ENCODE data around the gene DNAH2. TPM values are rescaled to one million over a fixed set of nuclear protein-coding genes. Genes with fewer than 3 reads are reported as not detected.

DNAH2 gene
- total RNA-seq, 1 experiment from 2014 or later, result 0.13 TPM

DNA sequence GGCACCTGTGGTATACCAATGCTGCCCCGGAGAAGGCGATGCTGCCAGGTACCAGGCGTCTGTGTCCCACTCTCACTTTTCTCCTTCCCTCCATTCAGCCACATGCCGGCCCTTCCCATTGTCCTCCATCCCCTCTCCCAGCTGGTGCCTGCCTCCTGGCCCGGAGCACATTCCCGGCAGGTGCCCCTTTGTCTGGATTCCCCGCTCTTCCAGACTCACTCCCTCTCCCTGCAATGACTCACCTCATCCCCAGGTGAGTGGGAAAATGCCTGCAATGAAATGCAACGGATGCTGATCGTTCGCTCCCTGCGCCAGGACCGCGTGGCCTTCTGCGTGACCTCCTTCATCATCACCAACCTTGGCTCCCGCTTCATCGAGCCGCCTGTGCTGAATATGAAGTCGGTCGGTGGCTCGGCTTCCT, 106.0 kb downstream of the DNAH2 start:
- no peaks in the 10 kb centered on the region for H3K36me3 ChIP-seq (ENCODE audit: control insufficient read depth, insufficient read depth, low read length)
- no peaks in the 10 kb centered on the region for H3K27me3 ChIP-seq (ENCODE audit: control insufficient read depth, insufficient read depth, low read length)
- TF ChIP-seq, protein P1, sequence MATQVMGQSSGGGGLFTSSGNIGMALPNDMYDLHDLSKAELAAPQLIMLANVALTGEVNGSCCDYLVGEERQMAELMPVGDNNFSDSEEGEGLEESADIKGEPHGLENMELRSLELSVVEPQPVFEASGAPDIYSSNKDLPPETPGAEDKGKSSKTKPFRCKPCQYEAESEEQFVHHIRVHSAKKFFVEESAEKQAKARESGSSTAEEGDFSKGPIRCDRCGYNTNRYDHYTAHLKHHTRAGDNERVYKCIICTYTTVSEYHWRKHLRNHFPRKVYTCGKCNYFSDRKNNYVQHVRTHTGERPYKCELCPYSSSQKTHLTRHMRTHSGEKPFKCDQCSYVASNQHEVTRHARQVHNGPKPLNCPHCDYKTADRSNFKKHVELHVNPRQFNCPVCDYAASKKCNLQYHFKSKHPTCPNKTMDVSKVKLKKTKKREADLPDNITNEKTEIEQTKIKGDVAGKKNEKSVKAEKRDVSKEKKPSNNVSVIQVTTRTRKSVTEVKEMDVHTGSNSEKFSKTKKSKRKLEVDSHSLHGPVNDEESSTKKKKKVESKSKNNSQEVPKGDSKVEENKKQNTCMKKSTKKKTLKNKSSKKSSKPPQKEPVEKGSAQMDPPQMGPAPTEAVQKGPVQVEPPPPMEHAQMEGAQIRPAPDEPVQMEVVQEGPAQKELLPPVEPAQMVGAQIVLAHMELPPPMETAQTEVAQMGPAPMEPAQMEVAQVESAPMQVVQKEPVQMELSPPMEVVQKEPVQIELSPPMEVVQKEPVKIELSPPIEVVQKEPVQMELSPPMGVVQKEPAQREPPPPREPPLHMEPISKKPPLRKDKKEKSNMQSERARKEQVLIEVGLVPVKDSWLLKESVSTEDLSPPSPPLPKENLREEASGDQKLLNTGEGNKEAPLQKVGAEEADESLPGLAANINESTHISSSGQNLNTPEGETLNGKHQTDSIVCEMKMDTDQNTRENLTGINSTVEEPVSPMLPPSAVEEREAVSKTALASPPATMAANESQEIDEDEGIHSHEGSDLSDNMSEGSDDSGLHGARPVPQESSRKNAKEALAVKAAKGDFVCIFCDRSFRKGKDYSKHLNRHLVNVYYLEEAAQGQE (IDR thresholded peaks at IDR 0.05; ENCODE audit: insufficient read depth in 1 of 2, low read depth in 2 of 2, low read length in 1 of 2), result no peak
- ChIA-PET CTCF (no interaction called here), POLR2A (no interaction called here)
- intact Hi-C loops (cut with micrococcal nuclease; ENCODE audit: unreplicated experiment) (no loop called here), in situ Hi-C loops (cut with HindIII; ENCODE audit: low pct_unique_long_range_greater_than_20kb, low sequenced_read_pairs) (no loop called here)
- H3K4me3 ChIP-seq (ENCODE audit: low read depth in 2 of 2, low read length in 2 of 2), result no peak overlapping the region
- no peaks in the 10 kb centered on the region for H3K4me1 ChIP-seq (ENCODE audit: control insufficient read depth, insufficient read depth, low read length)
- DNase-seq (ENCODE audit: low read depth, low spot score) (no peak), ATAC-seq (no peak)
- H3K9me3 ChIP-seq (ENCODE audit: control insufficient read depth, insufficient read depth, low read depth, low read length), result no peaks in the 10 kb centered on the region
- no peak overlapping the region for H3K27ac ChIP-seq (ENCODE audit: low read length)
- no TSS peak for BruUV-seq (replicated peaks)

DNA sequence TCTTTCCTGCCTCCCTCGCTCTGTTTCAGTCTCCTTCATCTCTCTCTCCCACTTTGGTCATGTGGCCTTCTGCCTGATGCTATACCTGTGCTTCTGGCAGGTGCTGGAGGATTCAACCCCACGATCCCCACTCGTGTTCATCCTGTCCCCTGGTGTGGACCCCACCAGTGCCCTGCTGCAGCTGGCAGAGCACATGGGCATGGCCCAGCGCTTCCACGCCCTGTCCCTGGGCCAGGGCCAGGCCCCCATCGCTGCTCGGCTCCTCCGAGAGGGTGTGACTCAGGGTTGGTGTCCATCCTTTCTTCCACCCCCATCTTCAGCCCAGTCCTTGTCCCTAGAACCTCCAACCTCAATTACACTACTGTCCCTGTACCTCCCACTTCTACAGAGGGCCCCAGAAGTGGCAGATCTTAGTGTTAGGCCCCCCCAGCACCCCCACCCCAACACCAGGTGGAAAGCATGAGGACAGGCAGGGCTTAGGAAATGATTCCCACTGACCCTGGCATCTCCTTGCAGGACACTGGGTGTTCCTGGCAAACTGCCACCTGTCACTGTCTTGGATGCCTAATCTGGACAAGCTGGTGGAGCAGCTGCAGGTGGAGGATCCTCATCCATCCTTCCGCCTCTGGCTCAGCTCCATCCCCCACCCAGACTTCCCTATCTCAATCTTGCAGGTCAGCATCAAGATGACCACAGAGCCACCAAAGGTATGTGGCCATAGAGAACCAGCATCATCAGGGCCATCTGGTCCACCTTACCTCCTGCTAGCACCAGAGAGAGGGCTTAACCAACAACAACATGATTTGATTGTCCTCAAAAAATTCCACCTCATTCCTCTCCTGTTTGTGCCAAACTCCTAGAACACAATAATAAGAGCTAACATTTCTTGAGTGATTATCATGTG, 106.7 kb downstream of the DNAH2 start:
- no peaks in the 10 kb centered on the region for H3K4me1 ChIP-seq (ENCODE audit: control insufficient read depth, insufficient read depth, low read length)
- in situ Hi-C loops (cut with HindIII; ENCODE audit: low pct_unique_long_range_greater_than_20kb, low sequenced_read_pairs) (no loop called here), intact Hi-C loops (cut with micrococcal nuclease; ENCODE audit: unreplicated experiment) (no loop called here)
- ChIA-PET POLR2A (interaction anchor here (0.6 kb wide), 1 partner anchor 54 kb away, joined by 7 read pairs; no protein-coding TSS in a partner anchor), CTCF (interaction anchor here (1.0 kb wide), 1 partner anchor 80 kb away, joined by 5 read pairs; no protein-coding TSS in a partner anchor)
- H3K36me3 ChIP-seq (ENCODE audit: control insufficient read depth, insufficient read depth, low read length), result no peaks in the 10 kb centered on the region
- no peak overlapping the region for H3K27ac ChIP-seq (ENCODE audit: low read length)
- no peak for DNase-seq (ENCODE audit: low read depth, low spot score)
- no peak for ATAC-seq
- no peaks in the 10 kb centered on the region for H3K27me3 ChIP-seq (ENCODE audit: control insufficient read depth, insufficient read depth, low read length)
- no peak for TF ChIP-seq CTCF (IDR thresholded peaks at IDR 0.05)
- TF ChIP-seq SIN3A (IDR thresholded peaks at IDR 0.05; ENCODE audit: borderline replicate concordance, insufficient read depth, low read depth, low read length), result no peak
- no peak for TF ChIP-seq TCF7L2 (IDR thresholded peaks at IDR 0.05; ENCODE audit: low read depth, low read length)
- TF ChIP-seq POLR2AphosphoS5 (IDR thresholded peaks at IDR 0.05; ENCODE audit: low read depth, low read length), result no peak
- TF ChIP-seq, protein P1 (IDR thresholded peaks at IDR 0.05; ENCODE audit: insufficient read depth in 1 of 2, low read depth in 2 of 2, low read length in 1 of 2), result no peak
- no peaks in the 10 kb centered on the region for H3K9me3 ChIP-seq (ENCODE audit: control insufficient read depth, insufficient read depth, low read depth, low read length)
- no TSS peak for BruUV-seq (replicated peaks)
- H3K4me3 ChIP-seq (ENCODE audit: low read depth in 2 of 2, low read length in 2 of 2), result no peak overlapping the region
